ENCODE measurements around the gene IFRD2. TPM values are rescaled to one million over a fixed set of nuclear protein-coding genes. Genes with fewer than 3 reads are reported as not detected.

Gene IFRD2
- total RNA-seq, 1 experiment from 2014 or later: 111 TPM

DNA sequence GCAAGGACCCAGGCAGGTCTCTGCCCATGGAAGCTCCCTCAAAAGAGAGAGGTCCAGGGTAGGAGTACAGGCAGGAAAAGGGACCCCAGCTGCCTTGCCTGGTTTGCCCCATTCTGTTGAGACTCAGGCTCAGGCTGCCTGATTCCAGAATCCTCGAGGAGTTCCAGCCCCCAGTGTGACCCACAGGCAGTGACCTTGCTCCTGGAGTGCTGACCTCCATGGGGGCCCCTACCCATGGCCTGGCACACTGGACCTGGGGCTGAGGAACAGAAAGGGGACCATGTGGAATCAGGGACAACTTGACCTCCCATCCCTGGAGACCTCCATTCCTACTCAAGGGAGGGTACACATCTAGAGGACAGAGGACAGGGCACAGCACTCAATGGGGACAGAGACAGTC is 26.7 kb downstream of the IFRD2 start:
- DNase-seq (ENCODE audit: low read depth, low spot score): no peak
- ChIA-PET CTCF (no interaction called here), POLR2A (no interaction called here)
- Histone ChIP-seq H3K27me3 (ENCODE audit: control insufficient read depth, insufficient read depth, low read length) (no peaks in the 10 kb centered on the region), H3K4me3 (ENCODE audit: low read depth in 2 of 2, low read length in 2 of 2) (no peak overlapping the region), H3K27ac (ENCODE audit: low read length) (no peak overlapping the region), H3K4me1 (ENCODE audit: control insufficient read depth, insufficient read depth, low read length) (peaks cover 15% of the 10 kb centered on the region), H3K9me3 (ENCODE audit: control insufficient read depth, insufficient read depth, low read depth, low read length) (no peaks in the 10 kb centered on the region), H3K36me3 (ENCODE audit: control insufficient read depth, insufficient read depth, low read length) (no peaks in the 10 kb centered on the region)
- in situ Hi-C loops (cut with HindIII; ENCODE audit: low pct_unique_long_range_greater_than_20kb, low sequenced_read_pairs) (no loop called here), intact Hi-C loops (cut with micrococcal nuclease; ENCODE audit: unreplicated experiment) (loop anchor here (10.0 kb wide), 1 partner anchor 71 kb away; the partner anchor contains the start of gene GNAT1)
- BruUV-seq (replicated peaks): no TSS peak
- TF ChIP-seq SIN3A (IDR thresholded peaks at IDR 0.05; ENCODE audit: borderline replicate concordance, insufficient read depth, low read depth, low read length) (no peak), TCF7L2 (IDR thresholded peaks at IDR 0.05; ENCODE audit: low read depth, low read length) (no peak), CTCF (IDR thresholded peaks at IDR 0.05) (no peak)
- ATAC-seq: no peak

- Histone ChIP-seq H3K27ac (ENCODE audit: low read length) (no peak overlapping the region), H3K4me3 (ENCODE audit: low read depth in 2 of 2, low read length in 2 of 2) (no peak overlapping the region), H3K27me3 (ENCODE audit: control insufficient read depth, insufficient read depth, low read length) (no peaks in the 10 kb centered on the region), H3K36me3 (ENCODE audit: control insufficient read depth, insufficient read depth, low read length) (no peaks in the 10 kb centered on the region), H3K9me3 (ENCODE audit: control insufficient read depth, insufficient read depth, low read depth, low read length) (no peaks in the 10 kb centered on the region), H3K4me1 (ENCODE audit: control insufficient read depth, insufficient read depth, low read length) (peaks cover 15% of the 10 kb centered on the region)
- TF ChIP-seq REST (IDR thresholded peaks at IDR 0.05; ENCODE audit: insufficient read depth in 1 of 2, low read depth in 2 of 2, low read length in 1 of 2) (no peak), SIN3A (IDR thresholded peaks at IDR 0.05; ENCODE audit: borderline replicate concordance, insufficient read depth, low read depth, low read length) (no peak), TCF7L2 (IDR thresholded peaks at IDR 0.05; ENCODE audit: low read depth, low read length) (no peak), POLR2AphosphoS5 (IDR thresholded peaks at IDR 0.05; ENCODE audit: low read depth, low read length) (no peak), CTCF (IDR thresholded peaks at IDR 0.05) (no peak)
- POLR2A ChIA-PET: no interaction called here
- no peak for DNase-seq (ENCODE audit: low read depth, low spot score)
- intact Hi-C loops (cut with micrococcal nuclease; ENCODE audit: unreplicated experiment): loop anchor here (10.0 kb wide), 1 partner anchor 70 kb away; the partner anchor contains the start of gene GNAT1
- no TSS peak for BruUV-seq (replicated peaks)
- CTCF ChIA-PET: interaction anchor here (0.5 to 0.7 kb wide), 2 partner anchors 48 to 64 kb away, joined by 3 to 4 read pairs; no protein-coding TSS in a partner anchor
- in situ Hi-C loops (cut with HindIII; ENCODE audit: low pct_unique_long_range_greater_than_20kb, low sequenced_read_pairs): no loop called here
- ATAC-seq: no peak
Observed at GRCh38 chr3:50264964-50265485, 27.2 kb downstream of the IFRD2 start.

Data from Panc1 (cell line).